ENCODE results near the gene KLHDC8B.

- TF ChIP-seq CTCF (IDR thresholded peaks at IDR 0.05) (no peak), POLR2A (IDR thresholded peaks at IDR 0.05) (no peak)
These were observed 19.8 kb upstream of the KLHDC8B start for GRCh38 chr3:49151610-49152009.
